WI38 (cell line): ENCODE data around the gene S100A2.

Experiments
- H3K4me3 ChIP-seq: 2 replicates; pipeline ENCODE4 v1.5.1; 2011; ENCODE audit warnings: low read depth, mild to moderate bottlenecking, control low read depth, low read length
- TF ChIP-seq, protein P1 (sequence below): IDR thresholded peaks from 2 replicates; pipeline ENCODE4 v1.5.1; 2012; ENCODE audit warnings: low read depth, mild to moderate bottlenecking, control low read depth, low read length

Gene S100A2

DNA sequence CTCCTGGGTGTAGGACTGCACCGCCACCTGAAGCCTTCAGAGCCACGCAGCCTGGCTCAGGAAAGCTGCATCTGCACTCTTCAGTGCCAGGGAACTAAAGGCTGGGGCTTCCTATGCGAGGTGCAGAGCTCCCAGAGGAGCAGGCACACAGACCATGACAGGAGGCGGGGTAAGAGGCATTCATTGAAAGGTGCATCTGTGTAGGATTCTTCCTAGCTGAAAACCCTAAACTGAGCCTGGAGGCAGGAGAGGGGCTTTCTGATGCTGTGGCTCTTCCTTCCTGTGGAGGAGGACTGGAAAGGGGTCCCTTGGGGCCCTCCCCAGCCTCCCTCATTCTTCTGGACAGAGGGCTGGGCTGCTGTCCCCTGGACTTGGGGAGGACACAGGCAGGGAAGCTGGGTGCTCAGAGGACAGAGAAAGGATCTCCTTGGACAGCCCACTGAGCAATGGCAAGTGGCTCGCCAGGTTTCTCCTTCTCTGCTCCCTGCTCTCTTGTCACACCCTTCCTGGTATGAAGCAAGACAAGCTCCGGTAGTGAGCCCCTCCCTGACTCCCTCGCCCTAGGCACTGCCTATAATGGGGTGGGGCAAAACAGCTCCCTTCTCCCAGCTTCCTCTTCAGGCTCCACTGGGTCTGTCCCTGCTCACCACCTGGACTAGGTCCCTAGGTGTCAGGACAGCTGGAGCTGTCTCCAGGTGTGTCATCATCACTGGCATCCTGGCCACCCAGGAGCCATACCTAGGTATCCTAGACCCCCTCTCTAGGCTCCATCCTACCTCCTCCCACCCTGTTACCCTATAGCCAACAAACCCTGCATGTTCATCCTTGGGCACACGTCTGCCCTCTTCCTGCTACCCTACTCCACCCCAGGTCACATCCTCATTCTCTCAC lies 49.9 kb downstream of the S100A2 start:
- TF ChIP-seq, protein P1, sequence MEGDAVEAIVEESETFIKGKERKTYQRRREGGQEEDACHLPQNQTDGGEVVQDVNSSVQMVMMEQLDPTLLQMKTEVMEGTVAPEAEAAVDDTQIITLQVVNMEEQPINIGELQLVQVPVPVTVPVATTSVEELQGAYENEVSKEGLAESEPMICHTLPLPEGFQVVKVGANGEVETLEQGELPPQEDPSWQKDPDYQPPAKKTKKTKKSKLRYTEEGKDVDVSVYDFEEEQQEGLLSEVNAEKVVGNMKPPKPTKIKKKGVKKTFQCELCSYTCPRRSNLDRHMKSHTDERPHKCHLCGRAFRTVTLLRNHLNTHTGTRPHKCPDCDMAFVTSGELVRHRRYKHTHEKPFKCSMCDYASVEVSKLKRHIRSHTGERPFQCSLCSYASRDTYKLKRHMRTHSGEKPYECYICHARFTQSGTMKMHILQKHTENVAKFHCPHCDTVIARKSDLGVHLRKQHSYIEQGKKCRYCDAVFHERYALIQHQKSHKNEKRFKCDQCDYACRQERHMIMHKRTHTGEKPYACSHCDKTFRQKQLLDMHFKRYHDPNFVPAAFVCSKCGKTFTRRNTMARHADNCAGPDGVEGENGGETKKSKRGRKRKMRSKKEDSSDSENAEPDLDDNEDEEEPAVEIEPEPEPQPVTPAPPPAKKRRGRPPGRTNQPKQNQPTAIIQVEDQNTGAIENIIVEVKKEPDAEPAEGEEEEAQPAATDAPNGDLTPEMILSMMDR = no peak
- H3K4me3 ChIP-seq = no peak overlapping the region

DNA sequence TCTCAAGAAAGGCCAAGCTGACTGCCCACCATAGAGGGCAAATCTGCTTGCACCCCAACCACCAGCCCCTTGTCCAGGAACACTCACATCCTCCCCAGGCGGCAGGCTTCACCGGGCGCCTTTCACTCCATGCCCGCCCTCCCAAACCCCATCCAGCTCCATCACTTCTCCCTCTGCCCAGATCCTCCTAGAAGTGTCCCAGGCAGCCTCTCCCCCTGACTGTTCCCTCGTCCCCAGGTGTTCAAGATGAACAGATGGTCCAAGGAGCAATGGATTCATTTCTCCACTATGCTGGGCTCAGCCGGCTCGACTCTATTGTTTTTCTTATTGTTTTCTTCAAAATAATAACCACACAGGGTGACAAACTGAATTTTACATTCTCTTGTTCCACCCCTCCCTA lies 52.0 kb downstream of the S100A2 start:
- TF ChIP-seq, protein P1 = no peak
- H3K4me3 ChIP-seq = no peak overlapping the region

DNA sequence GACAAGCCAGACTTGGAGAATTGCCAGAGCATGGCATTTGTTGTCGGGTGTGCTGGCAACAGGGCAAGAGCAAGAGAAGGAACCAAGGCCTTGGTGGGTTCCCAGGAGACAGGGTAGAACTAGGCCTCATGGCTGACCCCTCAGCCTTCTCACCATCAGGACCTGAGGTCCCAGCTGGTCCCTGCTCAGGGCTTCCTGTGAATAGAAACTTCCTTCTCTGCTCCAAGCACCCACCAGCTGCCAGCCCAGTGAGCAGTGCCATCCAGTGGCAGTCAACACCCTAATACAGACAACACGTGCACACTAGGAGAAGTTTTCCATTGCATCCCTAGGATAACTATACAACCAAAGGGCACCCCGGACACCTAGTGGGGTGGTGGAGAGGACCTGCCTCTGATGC lies 52.6 kb downstream of the S100A2 start:
- TF ChIP-seq, protein P1 = no peak
- no peak overlapping the region for H3K4me3 ChIP-seq
